ENCODE data around the gene DIP2C.

DNA sequence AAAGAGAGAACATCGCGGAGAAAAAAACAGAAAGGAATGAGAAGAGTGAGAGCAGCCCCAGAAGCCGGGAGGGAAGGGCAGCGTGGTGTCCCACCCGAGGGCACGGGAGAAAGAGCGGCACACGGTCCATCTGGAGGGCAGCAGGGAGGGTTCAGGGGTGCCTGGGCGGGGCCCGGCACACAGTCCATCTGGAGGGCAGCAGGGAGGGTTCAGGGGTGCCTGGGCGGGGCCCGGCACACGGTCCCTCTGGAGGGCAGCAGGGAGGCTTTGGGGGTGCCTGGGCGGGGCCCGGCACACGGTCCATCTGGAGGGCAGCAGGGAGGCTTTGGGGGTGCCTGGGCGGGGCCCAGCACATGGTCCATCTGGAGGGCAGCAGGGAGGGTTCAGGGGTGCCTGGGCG is 381.8 kb downstream of the DIP2C start:
- TF ChIP-seq, protein P1, sequence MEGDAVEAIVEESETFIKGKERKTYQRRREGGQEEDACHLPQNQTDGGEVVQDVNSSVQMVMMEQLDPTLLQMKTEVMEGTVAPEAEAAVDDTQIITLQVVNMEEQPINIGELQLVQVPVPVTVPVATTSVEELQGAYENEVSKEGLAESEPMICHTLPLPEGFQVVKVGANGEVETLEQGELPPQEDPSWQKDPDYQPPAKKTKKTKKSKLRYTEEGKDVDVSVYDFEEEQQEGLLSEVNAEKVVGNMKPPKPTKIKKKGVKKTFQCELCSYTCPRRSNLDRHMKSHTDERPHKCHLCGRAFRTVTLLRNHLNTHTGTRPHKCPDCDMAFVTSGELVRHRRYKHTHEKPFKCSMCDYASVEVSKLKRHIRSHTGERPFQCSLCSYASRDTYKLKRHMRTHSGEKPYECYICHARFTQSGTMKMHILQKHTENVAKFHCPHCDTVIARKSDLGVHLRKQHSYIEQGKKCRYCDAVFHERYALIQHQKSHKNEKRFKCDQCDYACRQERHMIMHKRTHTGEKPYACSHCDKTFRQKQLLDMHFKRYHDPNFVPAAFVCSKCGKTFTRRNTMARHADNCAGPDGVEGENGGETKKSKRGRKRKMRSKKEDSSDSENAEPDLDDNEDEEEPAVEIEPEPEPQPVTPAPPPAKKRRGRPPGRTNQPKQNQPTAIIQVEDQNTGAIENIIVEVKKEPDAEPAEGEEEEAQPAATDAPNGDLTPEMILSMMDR (IDR thresholded peaks at IDR 0.05; ENCODE audit: borderline replicate concordance, extremely low read depth, low read length, poor library complexity, severe bottlenecking), result no peak
- no peak for TF ChIP-seq EZH2 (IDR thresholded peaks at IDR 0.05; ENCODE audit: borderline replicate concordance, low read depth, low read length, severe bottlenecking)

All from DND-41 (cell line).